H9 (cell line): ENCODE measurements around the gene S100A3. TPM values are rescaled to one million over a fixed set of nuclear protein-coding genes. Genes with fewer than 3 reads are reported as not detected.

Source experiments
- DNase-seq: peaks from one replicate; pipeline ENCODE4 v3.0.0-alpha.2; 2017
- H2AFZ ChIP-seq: one replicate; pipeline ENCODE4 v1.6.1; 2013; ENCODE audit warnings: mild to moderate bottlenecking, low read length, control low read depth, moderate library complexity
- H2AK5ac ChIP-seq: 2 replicates; pipeline ENCODE4 v1.6.1; 2013; ENCODE audit warnings: low read length, control low read depth, mixed read lengths; ENCODE audit not compliant: insufficient read length
- H2BK120ac ChIP-seq: one replicate; pipeline ENCODE4 v1.6.1; 2013; ENCODE audit warnings: low read depth, mild to moderate bottlenecking, low read length, control low read depth, inconsistent platforms; ENCODE audit not compliant: poor library complexity, severe bottlenecking
- H2BK12ac ChIP-seq: 2 replicates; pipeline ENCODE4 v1.6.1; 2013; ENCODE audit warnings: low read length, control low read depth, mixed read lengths, low read depth; ENCODE audit not compliant: insufficient read length
- H2BK15ac ChIP-seq: 2 replicates; pipeline ENCODE4 v1.6.1; 2013; ENCODE audit warnings: low read depth, low read length, control low read depth
- H2BK20ac ChIP-seq: one replicate; pipeline ENCODE4 v1.6.1; 2013; ENCODE audit warnings: low read depth, mild to moderate bottlenecking, low read length, control low read depth, inconsistent platforms; ENCODE audit not compliant: poor library complexity, severe bottlenecking
- H2BK5ac ChIP-seq: 2 replicates; pipeline ENCODE4 v1.6.1; 2013; ENCODE audit warnings: low read length, control low read depth, mixed read lengths; ENCODE audit not compliant: insufficient read length
- H3K14ac ChIP-seq: 2 replicates; pipeline ENCODE4 v1.6.1; 2013; ENCODE audit warnings: low read length, control low read depth; ENCODE audit not compliant: insufficient read depth
- H3K18ac ChIP-seq: 2 replicates; pipeline ENCODE4 v1.6.1; 2013; ENCODE audit warnings: low read depth, mild to moderate bottlenecking, mixed read lengths, low read length, control low read depth; ENCODE audit not compliant: insufficient read length
- H3K23ac ChIP-seq: 2 replicates; pipeline ENCODE4 v1.6.1; 2013; ENCODE audit warnings: low read length, control low read depth, mixed read lengths, low read depth; ENCODE audit not compliant: insufficient read length
- H3K23me2 ChIP-seq: 2 replicates; pipeline ENCODE4 v1.6.1; 2013; ENCODE audit warnings: low read depth, mild to moderate bottlenecking, mixed read lengths, low read length, control low read depth; ENCODE audit not compliant: insufficient read length, poor library complexity, severe bottlenecking
- H3K27ac ChIP-seq: 2 replicates; pipeline ENCODE4 v1.5.1; 2013; ENCODE audit warnings: low read length, control low read depth, mixed read lengths, low read depth; ENCODE audit not compliant: insufficient read length
- H3K27me3 ChIP-seq: 2 replicates; pipeline ENCODE4 v1.6.1; 2013; ENCODE audit warnings: low read length, control low read depth, inconsistent platforms; ENCODE audit not compliant: insufficient read depth
- H3K4ac ChIP-seq: 2 replicates; pipeline ENCODE4 v1.6.1; 2013; ENCODE audit warnings: low read depth, mild to moderate bottlenecking, control low read depth, inconsistent platforms, low read length, moderate library complexity
- H3K4me1 ChIP-seq: 2 replicates; pipeline ENCODE4 v1.6.1; 2013; ENCODE audit warnings: low read length, control low read depth, inconsistent platforms; ENCODE audit not compliant: insufficient read depth
- H3K4me2 ChIP-seq: 2 replicates; pipeline ENCODE4 v1.6.1; 2013; ENCODE audit warnings: low read length, control low read depth, mixed read lengths; ENCODE audit not compliant: insufficient read length, insufficient read depth
- H3K56ac ChIP-seq: 2 replicates; pipeline ENCODE4 v1.6.1; 2013; ENCODE audit warnings: low read depth, mild to moderate bottlenecking, mixed read lengths, low read length, control low read depth; ENCODE audit not compliant: insufficient read length
- H3K79me1 ChIP-seq: 2 replicates; pipeline ENCODE4 v1.6.1; 2013; ENCODE audit warnings: low read depth, mild to moderate bottlenecking, moderate library complexity, low read length, control low read depth, inconsistent platforms; ENCODE audit not compliant: insufficient read depth, poor library complexity, severe bottlenecking
- H3K79me2 ChIP-seq: 2 replicates; pipeline ENCODE4 v1.6.1; 2013; ENCODE audit warnings: low read length, control low read depth, inconsistent platforms; ENCODE audit not compliant: insufficient read depth
- H3K9ac ChIP-seq: 2 replicates; pipeline ENCODE4 v1.6.1; 2013; ENCODE audit warnings: low read length, control low read depth, mixed read lengths; ENCODE audit not compliant: insufficient read length; ENCODE audit errors: extremely low read depth
- H3K9me3 ChIP-seq: one replicate; pipeline ENCODE4 v1.6.1; 2013; ENCODE audit warnings: low read depth, low read length, inconsistent platforms; ENCODE audit not compliant: control insufficient read depth
- H3T11ph ChIP-seq: one replicate; pipeline ENCODE4 v1.6.1; 2013; ENCODE audit warnings: mild to moderate bottlenecking, low read length, control low read depth, inconsistent platforms
- H4K20me1 ChIP-seq: one replicate; pipeline ENCODE4 v1.6.1; 2013; ENCODE audit not compliant: control insufficient read depth, insufficient read length, insufficient read depth
- H4K5ac ChIP-seq: 2 replicates; pipeline ENCODE4 v1.6.1; 2013; ENCODE audit warnings: low read depth, mild to moderate bottlenecking, mixed read lengths, low read length, control low read depth; ENCODE audit not compliant: insufficient read length
- H4K8ac ChIP-seq: replicated peaks from 2 replicates; pipeline ENCODE4 v1.6.1; 2013; ENCODE audit warnings: low read length, control low read depth, mixed read lengths, low read depth; ENCODE audit not compliant: insufficient read length
- H4K91ac ChIP-seq: 2 replicates; pipeline ENCODE4 v1.6.1; 2013; ENCODE audit warnings: low read depth, mild to moderate bottlenecking, moderate library complexity, mixed read lengths, low read length, control low read depth; ENCODE audit not compliant: insufficient read length
- H3K27ac Mint-ChIP-seq, 3 experiments: 2 replicates in 2 of 3; 3 replicates in 1 of 3; pipeline ENCODE4 v1.8.0; 2020 to 2021; ENCODE audit warnings: mixed read lengths in 3 of 3, mild to moderate bottlenecking in 1 of 3, moderate library complexity in 1 of 3
- H3K27me3 Mint-ChIP-seq: 2 replicates; pipeline ENCODE4 v1.8.0; 2021; ENCODE audit warnings: low read depth, mild to moderate bottlenecking, moderate library complexity, mixed read lengths
- H3K36me3 Mint-ChIP-seq, 3 experiments: 2 replicates in 2 of 3; 3 replicates in 1 of 3; pipeline ENCODE4 v1.8.0; 2020 to 2021; ENCODE audit warnings: low read depth in 3 of 3, mixed read lengths in 3 of 3; ENCODE audit not compliant: insufficient read depth in 1 of 3
- H3K4me1 Mint-ChIP-seq, 2 experiments: 2 replicates each; pipeline ENCODE4 v1.8.0; 2020; ENCODE audit warnings: mixed read lengths in 2 of 2
- H3K4me3 Mint-ChIP-seq, 2 experiments: 2 replicates in 1 of 2; 3 replicates in 1 of 2; pipeline ENCODE4 v1.8.0; 2020 to 2021; ENCODE audit warnings: mild to moderate bottlenecking in 2 of 2, mixed read lengths in 2 of 2, moderate library complexity in 1 of 2
- H3K9me3 Mint-ChIP-seq, 2 experiments: 2 replicates in 1 of 2; 3 replicates in 1 of 2; pipeline ENCODE4 v1.8.0; 2020; ENCODE audit warnings: mild to moderate bottlenecking in 2 of 2, mixed read lengths in 2 of 2, moderate library complexity in 1 of 2
- CTCF ChIP-seq: fragments of 200-600 bp; sonication (generic); conservative IDR thresholded peaks from 3 replicates; pipeline ENCODE4 v1.8.0; 2021; ENCODE audit warnings: antibody characterized with exemption, mild to moderate bottlenecking
- WGBS: extraction: QIAGEN DNeasy Blood & Tissue Kit; methylation state at CpG from one replicate; pipeline ENCODE4 v1.1.7; 2013; ENCODE audit warnings: missing lambda C conversion rate, low lambda C conversion rate, mixed read lengths; ENCODE audit not compliant: insufficient read length; ENCODE audit errors: extremely low coverage; 5-methylcytosine and 5-hydroxymethylcytosine counted together
- total RNA-seq: library from RNA; stranded (reverse); gene quantifications from 2 replicates; pipeline ENCODE4 v1.2.1, GENCODE V29; 2021

The S100A3 gene
- total RNA-seq, 1 experiment from 2014 or later = not detected

DNA sequence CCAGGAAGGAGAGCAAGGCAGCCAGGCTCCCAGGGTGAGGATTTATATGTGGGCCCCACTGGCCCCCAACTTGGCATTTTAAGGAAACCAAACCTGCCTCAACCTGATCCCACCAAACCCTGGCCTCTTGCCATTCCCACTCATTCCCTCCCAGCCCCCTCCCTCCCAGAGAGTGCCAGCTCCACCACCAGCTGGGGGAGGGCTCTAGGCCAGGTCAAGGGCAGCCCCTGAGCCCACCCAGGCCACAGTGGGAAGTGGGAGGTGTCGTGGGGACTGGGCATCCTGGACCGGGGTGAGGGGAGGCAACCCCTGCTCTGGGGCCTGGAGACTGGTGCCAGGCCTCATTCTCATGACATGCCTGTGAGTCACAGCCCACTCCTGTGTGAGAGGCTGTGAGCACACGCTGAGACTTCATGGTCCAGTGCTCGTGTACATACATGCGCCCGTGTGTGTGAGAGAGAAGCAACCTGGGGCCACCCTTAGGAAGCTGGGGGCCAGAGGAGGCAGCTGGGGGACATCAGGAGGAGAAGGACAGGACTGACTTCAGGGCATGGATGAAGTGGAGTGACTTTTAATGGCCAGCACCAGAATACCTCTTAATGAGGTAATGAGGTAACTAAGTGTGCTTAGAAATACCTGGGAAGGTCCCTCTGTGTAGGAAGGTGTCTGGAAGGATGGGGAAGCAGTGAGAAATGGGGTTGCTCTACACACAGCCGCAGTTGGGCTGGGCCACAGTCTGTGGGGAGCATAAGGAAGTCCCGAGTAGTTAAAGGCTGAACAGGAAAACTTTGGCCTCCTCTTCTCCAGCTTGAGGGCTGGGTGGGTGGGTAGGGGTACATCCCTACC, 16.7 kb upstream of the S100A3 start, which contains the start of gene S100A2:
S100A2 (minus strand) TSS at position 316 of the 846 bp plus-strand sequence. CDS start 1,967 bp downstream, outside the sequence.
- Histone ChIP-seq H3K56ac (no peak within 1 kb of the TSS), H2AFZ (no peak within 1 kb of the TSS), H3K27me3 (no peaks in the 10 kb centered on the region), H2AK5ac (no peak within 1 kb of the TSS), H2BK12ac (peak within 1 kb of the TSS; percentile 46), H3K14ac (peak within 1 kb of the TSS; percentile 85), H3K23me2 (no peaks in the 10 kb centered on the region), H4K8ac (no peak within 1 kb of the TSS), H3K23ac (no peak within 1 kb of the TSS), H2BK20ac (no peak within 1 kb of the TSS), H3K79me2 (no peaks in the 10 kb centered on the region), H2BK5ac (no peak within 1 kb of the TSS), H4K5ac (no peak within 1 kb of the TSS), H2BK15ac (0 out of 2 replicates have a peak within 1 kb of the TSS, but pooled peaks have one; percentile 77), H2BK120ac (no peak within 1 kb of the TSS), H3T11ph (no peak within 1 kb of the TSS), H4K91ac (no peak within 1 kb of the TSS), H3K79me1 (no peaks in the 10 kb centered on the region), H3K9me3 (no peaks in the 10 kb centered on the region), H4K20me1 (peaks cover 3% of the 10 kb centered on the region), H3K4ac (no peak within 1 kb of the TSS), H3K4me1 (peaks cover 7% of the 10 kb centered on the region; the same call in 1 of the 2 replicates), H3K9ac (no peak within 1 kb of the TSS), H3K4me2 (no peak within 1 kb of the TSS), H3K27ac (no peak within 1 kb of the TSS), H3K18ac (peak within 1 kb of the TSS; percentile 78)
- H3K27ac Mint-ChIP-seq = peak within 1 kb of the TSS in 2 of 3 experiments; percentile 76 to 97; a peak in 4 of 7 replicates
- peaks cover 10% of the 10 kb centered on the region for H3K27me3 Mint-ChIP-seq
- H3K4me3 Mint-ChIP-seq = peak within 1 kb of the TSS in 1 of 2 experiments; percentile 64; a peak in 2 of 5 replicates
- H3K9me3 Mint-ChIP-seq = no peaks in the 10 kb centered on the region
- no peak for DNase-seq
- H3K36me3 Mint-ChIP-seq = no peaks in the 10 kb centered on the region
- TF ChIP-seq CTCF = no peak
- no CpG with 5 or more reads among the region's 8 CpGs for WGBS
- peaks cover 33 to 35% of the 10 kb centered on the region in 2 experiments for H3K4me1 Mint-ChIP-seq
